GM19240 (cell line): ENCODE measurements around the gene LILRB3.

ENCODE experiments used
- DNase-seq: peaks from one replicate; pipeline ENCODE4 v3.0.0; 2011; ENCODE audit warnings: low spot score; ENCODE audit not compliant: insufficient read length

LILRB3 gene

GRCh38 chr19:54168174-54168917 is 54.5 kb downstream of the LILRB3 start:
- DNase-seq: peak; percentile 95
